OCI-LY3 (cell line): ENCODE results near the gene PSME1.

Source experiments
- EZH2phosphoT487 ChIP-seq: fragments of 200-600 bp; shearing (Covaris generic); IDR thresholded peaks from 2 replicates; pipeline ENCODE4 v1.6.1; 2018; ENCODE audit warnings: antibody characterized with exemption, mixed run types, low read depth
- TF ChIP-seq, protein P1 (sequence below): fragments of 200-600, 300-600 bp; sonication (generic); IDR thresholded peaks from 2 replicates; pipeline ENCODE4 v1.5.1; 2014; ENCODE audit warnings: antibody characterized with exemption, low read length, low read depth

- TF ChIP-seq, protein P1, sequence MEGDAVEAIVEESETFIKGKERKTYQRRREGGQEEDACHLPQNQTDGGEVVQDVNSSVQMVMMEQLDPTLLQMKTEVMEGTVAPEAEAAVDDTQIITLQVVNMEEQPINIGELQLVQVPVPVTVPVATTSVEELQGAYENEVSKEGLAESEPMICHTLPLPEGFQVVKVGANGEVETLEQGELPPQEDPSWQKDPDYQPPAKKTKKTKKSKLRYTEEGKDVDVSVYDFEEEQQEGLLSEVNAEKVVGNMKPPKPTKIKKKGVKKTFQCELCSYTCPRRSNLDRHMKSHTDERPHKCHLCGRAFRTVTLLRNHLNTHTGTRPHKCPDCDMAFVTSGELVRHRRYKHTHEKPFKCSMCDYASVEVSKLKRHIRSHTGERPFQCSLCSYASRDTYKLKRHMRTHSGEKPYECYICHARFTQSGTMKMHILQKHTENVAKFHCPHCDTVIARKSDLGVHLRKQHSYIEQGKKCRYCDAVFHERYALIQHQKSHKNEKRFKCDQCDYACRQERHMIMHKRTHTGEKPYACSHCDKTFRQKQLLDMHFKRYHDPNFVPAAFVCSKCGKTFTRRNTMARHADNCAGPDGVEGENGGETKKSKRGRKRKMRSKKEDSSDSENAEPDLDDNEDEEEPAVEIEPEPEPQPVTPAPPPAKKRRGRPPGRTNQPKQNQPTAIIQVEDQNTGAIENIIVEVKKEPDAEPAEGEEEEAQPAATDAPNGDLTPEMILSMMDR = no peak
- TF ChIP-seq EZH2phosphoT487 = no peak
Observed at GRCh38 chr14:24121210-24121609, 14.8 kb upstream of the PSME1 start.
